Stimulated activated CD4-positive, alpha-beta T cell treated with anti-CD3 and anti-CD28 coated beads, Interleukin-4, amount 100 ng/mL, for 24 hours (primary cell): ENCODE results near the gene FSTL4.

Source experiments
- DNase-seq: peaks from one replicate; pipeline ENCODE4 v3.0.0-alpha.2; 2020

Gene FSTL4

DNA sequence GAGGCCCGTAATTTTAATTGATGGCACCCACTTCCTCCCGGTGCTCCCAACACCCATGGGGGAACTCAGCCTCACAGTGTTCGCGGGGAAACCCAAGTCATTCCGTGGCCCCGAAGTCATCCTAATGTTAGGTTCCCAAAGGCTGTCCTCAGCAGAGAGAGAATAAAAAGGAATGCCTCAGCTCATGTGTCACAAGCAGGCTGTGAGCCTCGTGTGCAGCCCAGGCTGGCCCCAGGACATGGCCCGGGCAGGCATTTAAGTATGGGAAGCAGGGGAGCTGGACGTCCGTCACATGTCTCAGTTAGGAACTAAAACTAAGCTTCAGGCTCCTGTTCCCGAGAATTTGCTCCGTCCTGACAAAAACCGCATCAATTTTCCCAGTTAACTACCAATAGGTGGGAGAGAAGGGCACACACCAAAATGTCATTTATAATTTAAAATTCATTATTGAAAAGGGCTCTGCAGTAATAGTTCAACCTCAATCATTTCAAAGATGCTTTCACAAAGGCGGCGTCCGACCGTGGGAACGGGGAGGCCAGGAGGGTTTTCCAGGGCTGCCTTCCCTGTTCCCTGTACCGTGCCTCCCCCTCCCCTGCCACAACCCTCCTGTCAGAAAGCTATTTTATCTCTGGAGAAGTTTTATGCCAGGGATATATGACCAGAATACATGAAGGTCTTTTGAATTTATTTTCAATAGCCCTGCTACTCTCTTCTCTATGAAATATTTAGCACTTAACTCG lies 137.3 kb downstream of the FSTL4 start:
- DNase-seq = no peak

GRCh38 chr5:133473291-133473690 lies 139.1 kb downstream of the FSTL4 start:
- no peak for DNase-seq

DNA sequence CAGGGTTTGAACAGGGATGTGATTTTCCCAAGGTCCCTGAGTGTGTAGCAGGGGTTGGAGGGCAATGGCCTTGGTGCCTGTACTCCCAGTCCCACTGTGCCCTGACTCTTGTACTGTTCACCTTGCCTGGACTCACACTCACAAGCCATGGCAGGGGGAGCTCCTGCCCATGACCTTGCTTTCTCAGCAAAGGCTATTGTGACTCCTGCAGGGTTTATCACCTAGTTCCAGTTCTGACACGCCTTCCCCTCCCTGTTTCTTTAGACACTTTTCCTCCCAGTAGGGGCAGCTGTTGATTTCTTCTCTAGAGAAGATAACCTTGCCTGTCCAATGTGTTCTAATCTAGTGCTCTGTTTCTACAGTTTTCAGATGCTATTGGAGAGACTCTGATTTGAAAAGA lies 139.5 kb downstream of the FSTL4 start:
- no peak for DNase-seq

GRCh38 chr5:133471699-133472098 lies 140.6 kb downstream of the FSTL4 start:
- no peak for DNase-seq

DNA sequence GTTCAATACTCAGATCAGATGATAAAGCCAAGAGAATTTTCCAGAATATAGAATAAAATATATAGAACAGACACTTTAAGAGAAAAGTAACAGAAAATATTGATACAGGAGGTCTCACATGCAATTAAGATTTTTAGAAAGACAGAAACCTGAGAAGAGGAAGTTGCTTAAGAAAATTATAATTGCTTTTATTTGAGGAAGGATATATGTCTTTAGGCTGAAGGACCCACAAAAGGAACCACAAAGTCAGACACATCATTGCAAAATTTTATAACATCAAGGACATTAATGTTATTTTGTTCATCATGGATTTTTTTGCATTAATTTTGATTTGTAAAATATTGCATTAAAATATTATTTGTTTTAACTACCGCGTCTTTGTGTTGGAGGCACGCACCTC lies 141.5 kb downstream of the FSTL4 start:
- DNase-seq = no peak

- DNase-seq = no peak
Observed at GRCh38 chr5:133469846-133470245, 142.5 kb downstream of the FSTL4 start.

DNA sequence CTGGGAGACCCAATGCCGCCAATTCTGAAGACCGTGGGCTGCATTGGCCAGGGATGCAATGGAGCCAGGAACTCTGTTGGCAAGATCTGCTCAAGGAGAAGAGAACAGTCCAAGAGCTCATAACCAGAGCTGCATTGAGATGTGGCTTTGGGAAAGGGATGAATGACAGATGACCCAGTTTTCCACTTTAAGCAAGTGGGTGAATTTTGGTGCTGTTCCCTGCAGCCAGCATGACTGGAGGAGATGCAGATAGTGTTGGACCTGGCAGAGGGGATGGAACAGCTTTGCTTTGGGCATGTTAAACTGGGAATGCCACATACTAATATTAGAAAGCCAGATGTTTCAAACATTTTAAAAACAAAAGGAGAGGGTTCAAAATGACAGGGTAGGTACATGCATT lies 143.1 kb downstream of the FSTL4 start:
- no peak for DNase-seq

GRCh38 chr5:133468596-133468995 lies 143.7 kb downstream of the FSTL4 start:
- no peak for DNase-seq

DNA sequence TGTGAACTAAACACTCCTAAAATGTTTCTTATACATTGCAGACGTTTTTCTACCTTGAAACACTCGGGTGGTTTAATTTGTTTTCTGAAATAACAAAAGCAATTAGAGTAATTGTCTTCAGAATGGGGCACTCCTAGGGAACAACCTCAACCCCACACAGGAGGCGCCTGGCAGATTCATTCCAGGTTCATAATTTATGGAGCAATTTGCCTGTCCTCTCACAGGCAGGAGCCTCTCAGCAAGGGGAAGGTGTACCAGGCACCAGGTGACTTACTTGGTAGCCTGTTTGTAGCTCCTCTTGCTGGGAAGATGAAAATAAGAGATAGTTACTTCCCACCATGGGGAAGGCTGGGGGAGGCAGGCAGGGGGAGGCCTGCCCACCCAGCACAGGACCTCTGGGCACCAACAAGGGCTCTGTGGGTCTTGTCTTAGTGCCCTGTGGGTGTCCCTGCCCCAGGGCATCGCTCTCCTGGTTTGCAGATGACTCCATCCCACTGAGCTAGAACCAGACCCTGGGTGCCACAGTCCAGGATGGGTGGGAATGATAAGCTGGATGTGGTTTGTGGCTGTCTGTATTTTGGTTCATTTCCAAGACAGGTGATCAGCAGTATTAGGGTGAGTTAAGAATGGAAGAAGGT lies 144.4 kb downstream of the FSTL4 start:
- no peak for DNase-seq

DNA sequence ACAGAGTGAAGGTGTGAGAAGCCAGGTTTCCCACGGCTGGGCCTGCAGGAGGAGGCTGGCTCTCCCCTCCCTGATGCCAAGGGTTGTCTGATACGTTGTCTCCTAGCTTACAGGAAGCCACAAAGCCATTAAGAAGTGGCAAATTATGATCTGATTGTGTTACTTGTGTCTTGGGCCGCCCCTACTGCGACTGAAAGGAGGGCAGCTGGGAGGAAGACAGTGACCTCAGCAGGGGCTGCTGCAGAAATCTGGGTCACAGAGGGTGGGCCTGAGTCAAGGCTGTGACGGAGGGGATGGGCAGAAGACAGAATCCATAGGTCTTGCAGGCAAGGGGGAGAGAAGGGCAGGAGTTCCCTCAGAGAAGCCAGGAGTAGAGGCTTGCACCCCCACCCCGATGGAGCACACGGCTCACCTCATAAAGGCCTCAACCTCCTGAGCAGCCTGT lies 145.0 kb downstream of the FSTL4 start:
- DNase-seq = no peak

DNA sequence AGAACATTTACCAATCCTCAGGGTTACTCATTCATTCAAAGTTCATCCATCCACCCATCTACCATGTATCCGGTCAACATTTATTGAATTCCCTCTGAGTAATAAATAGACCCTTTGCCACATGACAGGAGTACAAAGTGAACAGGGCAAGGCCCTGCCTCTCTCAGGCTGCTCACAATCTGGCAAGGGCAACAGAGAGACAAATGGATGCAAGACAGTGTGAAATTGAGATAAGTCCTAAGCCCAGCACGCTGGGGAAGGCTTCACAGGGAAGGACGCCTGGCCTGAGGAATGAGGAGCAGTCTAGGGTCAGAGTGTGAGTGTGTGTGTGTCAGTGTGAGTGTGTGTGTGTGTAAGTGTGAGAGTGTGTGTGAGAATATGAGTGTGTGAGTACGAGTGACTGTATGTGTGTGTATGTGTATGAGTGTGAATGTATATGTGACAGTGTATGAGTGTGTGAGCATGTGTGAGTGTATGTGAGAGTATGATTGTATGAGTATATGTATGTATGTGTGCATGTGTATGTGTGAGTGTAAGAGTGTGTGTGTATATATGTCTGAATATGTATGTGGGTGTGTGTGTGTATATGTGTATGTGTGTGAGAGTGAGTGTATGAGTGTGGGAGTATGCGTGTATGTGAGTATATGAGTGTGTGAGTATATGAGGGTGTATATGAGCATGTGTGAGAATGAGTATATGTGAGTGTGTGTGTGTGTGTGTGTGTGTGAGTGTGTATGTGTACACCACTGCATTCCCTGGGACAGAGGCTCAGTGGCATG lies 145.6 kb downstream of the FSTL4 start:
- no peak for DNase-seq

DNA sequence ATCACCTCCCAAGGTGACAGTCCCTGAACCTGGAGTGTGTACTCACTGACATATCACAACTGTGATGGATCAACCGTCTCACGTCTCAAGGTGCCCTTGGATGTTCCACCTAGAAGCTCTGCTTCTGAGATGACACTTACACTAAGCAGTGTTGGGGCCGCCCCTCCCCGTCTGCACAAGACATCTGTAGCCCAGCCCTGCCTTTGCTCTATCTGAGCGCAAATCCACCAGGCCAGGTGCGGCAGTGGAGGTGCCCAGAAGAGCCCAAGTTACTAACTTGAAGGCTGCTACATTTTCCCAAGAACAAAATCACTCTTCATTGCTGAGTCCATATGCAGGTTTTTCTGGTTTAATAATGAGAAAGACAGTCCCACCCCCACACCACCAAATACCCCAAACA lies 148.3 kb downstream of the FSTL4 start:
- no peak for DNase-seq

- no peak for DNase-seq
Observed at GRCh38 chr5:133461796-133462516, 150.4 kb downstream of the FSTL4 start.

GRCh38 chr5:133460172-133460758 lies 152.1 kb downstream of the FSTL4 start:
- DNase-seq = peak; percentile 32

DNA sequence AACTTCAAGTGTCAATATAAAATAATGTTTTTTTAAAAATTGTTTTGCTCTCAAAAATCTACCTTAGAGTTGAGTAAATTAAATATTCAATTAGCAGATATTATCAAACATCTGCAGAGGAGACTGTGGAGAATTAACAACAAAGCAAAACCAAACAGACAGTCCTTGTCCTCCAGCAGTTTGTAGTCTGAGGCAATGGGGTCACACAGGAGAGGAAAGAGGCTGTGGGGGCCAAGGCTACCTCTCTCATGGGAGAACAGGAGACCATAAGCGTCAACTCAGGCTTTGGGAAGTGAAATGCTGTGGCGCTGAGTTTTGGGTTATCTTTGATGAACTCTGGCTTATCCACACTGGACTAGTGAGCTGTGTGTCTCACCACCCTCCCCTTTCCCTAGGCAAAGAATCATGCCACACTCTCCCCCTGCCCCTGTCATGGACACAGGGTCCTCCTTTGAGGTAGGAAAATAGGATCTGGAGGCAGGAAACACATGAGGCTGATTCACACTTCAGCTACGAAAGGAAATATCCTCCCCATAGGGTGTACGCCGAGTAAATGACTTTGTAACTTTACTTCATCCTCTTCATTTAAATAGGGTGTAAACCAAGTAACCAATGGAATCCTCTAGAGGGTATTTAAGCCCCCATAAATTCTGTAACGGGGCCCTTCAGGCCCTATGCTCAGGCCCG lies 152.7 kb downstream of the FSTL4 start:
- no peak for DNase-seq

GRCh38 chr5:133458435-133458834 lies 153.9 kb downstream of the FSTL4 start:
- no peak for DNase-seq

- DNase-seq = no peak
Observed at GRCh38 chr5:133457439-133458355, 154.6 kb downstream of the FSTL4 start.

DNA sequence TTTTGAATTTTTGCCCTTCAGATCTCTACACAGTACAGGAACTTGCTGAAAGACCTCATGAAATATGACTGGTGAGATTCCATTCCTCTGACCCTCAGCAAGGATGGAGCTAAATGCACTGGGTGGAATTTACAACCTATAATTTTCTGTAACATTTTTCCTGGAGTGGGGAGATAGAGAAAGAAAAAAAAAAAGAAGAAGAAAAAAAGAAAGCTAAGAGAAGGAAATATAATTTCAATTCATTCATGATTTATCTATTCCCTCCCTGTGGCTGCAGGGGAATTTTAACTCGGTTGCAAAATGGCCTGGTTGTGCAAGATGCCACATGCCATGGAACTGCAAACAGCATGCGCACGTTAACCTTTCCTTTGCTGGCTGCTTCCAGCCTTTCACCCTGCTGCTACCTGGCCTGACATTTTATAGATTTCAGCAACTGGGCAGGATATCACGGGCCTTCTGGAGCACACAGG lies 155.4 kb downstream of the FSTL4 start:
- DNase-seq = no peak

DNA sequence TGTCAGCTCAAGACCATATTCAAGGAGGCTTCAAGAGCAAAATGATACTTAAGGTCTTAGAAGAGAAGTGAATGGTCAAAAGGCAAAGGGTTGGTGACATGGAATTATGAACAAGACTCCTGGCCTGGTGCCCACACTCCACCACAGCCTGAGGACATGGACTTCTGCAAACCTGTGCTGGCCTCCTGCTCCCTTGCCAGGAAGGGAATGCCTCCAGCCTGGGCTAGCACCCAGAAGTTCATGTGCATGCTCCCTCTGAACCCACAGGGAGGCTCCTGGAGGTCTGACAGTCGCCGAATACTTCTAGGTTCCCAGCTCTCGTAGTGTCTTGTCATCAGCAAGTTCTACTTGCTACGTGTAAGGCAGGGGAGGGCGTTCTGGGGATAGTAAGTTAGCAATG lies 156.7 kb downstream of the FSTL4 start:
- DNase-seq = no peak

GRCh38 chr5:133454442-133454841 lies 157.9 kb downstream of the FSTL4 start:
- no peak for DNase-seq

- DNase-seq = no peak
Observed at GRCh38 chr5:133453831-133454230, 158.5 kb downstream of the FSTL4 start.
